ENCODE results near the gene ALDH2.

GRCh38 chr12:111776836-111777344, 10.2 kb downstream of the ALDH2 start:
- no peak for TF ChIP-seq POLR2AphosphoS5 (IDR thresholded peaks at IDR 0.05; ENCODE audit: low read depth, low read length)
- TF ChIP-seq JUND (IDR thresholded peaks at IDR 0.05) = no peak
- no peak for TF ChIP-seq TCF12 (IDR thresholded peaks at IDR 0.05)
- no peak for TF ChIP-seq TAF1 (IDR thresholded peaks at IDR 0.05; ENCODE audit: borderline replicate concordance, low read depth, low read length)
- no peak for TF ChIP-seq CTCF (IDR thresholded peaks at IDR 0.05)
